Activated CD4-positive, alpha-beta T cell treated with anti-CD3 and anti-CD28 coated beads for 4 hours (primary cell): ENCODE results near the gene SRP72.
"Not testable (repeated sequence)": the region's sequence is repeated elsewhere in the genome, so short reads cannot be mapped to it uniquely, and the experiment has no call there.

ENCODE experiments used
- DNase-seq, 2 donors: peaks; one replicate each; pipeline ENCODE4 v3.0.0-alpha.2; 2020

Gene SRP72

DNA sequence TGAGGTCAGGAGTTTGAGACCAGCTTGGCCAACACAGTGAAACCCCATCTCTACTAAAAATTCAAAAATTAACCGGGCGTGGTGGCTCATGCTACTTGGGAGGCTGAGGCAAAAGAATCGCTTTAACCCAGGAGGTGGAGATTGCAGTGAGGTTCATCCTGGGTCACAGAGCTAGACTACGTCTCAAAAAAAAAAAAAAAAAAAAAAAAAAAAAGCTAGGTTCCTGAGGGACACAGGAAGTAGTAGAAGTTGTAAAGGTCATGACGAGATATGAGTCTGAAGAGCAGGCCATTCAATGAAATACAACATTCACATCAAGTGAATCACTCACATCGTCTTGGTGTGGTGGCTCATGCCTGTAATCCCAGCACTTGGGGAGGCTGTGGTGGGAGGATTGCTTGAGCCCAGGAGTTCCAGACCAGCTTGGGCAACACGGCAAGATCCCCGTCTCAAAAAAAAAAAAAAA, 1.1 kb upstream of the SRP72 start:
- DNase-seq = not testable (repeated sequence)

DNA sequence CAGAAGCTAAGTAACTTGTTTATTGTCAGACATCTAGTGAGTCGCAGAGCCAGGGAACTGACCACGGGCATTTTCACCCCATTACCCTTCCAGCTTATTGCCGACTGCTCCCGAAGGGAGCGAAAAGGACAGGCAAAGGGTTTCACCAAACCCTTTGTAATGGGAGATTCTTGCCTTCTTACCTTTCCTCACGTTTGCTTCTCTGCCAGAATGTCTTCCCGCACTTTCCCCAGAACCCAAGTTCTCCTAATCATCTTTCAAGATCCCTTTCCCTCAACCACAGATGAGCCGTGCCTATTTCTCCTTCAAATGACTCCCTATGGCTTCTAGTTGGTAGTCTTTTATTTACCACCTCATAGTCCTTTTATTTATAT, 520 bp upstream of the SRP72 start:
- DNase-seq = no peak

DNA sequence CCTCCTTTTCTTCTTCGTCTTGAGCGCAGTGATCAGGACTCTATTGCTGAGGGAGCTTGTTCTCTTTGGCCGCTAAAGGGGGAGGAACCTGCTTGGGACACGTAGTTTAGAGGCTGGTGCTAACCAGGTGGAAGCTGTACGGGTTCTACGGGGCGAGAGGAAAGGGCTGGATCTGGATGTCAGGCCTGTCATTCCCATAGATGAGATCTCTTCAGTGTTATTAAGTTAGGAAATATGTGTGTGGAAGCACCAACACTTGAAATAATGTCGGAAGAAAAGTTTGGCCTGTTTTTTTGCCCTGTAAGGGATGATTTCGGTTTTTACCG, 643 bp downstream of the SRP72 start:
- DNase-seq = no peak

DNA sequence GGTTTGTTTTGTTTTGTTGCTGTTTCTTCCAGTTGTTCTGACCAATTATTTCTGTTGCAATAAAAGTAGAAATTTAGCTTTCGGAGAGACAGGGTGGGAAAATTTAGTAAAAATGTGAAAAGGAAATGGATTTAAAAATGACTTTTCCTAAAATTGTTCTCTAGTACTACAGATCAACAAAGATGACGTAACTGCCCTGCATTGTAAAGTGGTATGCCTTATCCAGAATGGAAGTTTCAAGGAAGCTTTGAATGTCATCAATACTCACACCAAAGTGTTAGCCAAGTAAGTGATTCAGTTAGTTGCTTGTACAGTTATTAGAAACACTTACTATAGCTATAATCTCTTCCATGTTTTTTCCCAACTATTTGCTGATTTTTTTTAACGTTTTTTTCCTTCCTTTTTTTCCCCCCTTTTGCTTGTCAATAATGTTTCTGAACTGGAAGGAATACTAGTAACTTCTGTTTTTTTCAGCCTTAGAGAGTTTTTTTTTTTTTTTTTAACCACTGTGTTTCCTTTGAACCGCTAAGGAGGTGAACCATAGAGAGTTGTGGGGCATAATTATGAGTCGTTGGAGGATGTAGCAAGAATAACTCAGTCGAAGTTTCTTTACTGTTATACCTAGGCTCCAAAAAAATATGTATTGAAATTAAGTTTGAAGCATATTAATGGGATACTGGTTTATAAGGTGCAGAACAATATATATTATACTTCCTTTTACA, 2.2 kb downstream of the SRP72 start:
- no peak for DNase-seq

DNA sequence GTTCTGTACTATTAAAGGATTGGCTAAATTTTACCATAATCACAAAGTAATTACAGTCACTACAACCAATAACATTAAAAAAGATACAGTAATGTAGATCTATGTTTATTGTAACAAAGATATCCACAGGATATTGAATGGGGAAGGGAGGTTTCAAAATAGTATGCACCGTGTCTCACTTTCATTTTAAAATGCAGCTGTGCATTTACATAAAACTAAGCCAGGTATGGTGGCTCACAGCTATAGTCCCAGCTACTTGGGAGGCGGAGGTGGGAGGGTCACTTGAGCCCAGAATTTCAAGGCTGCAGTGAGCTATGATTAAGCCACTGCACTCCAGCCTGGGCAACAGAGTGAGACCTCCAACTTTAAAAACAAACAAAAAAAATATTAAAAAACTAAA, 8.5 kb downstream of the SRP72 start:
- no peak for DNase-seq

DNA sequence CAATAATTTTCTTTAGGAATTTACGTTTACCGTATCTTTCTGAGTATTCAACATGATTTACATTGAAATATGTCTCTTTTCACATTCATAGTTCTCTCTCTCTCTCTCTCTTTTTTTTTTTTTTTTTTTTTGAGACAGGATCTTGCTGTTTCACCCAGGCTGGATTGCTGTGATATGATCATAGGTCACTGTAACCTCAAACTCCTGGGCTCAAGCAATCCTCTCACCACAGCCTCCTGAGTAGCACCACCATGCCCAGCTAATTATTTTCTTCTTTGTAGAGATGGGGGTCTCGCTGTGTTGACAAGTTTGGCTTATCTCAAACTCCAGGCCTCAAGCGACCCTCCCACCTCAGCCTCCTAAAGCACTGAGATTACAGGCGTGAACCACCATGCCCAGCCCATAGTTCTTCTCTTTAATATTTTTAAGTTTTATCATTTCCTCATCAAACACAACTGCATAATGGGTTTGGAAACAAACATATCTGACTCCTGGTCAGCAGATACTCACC, 9.8 kb downstream of the SRP72 start:
- DNase-seq = no peak

DNA sequence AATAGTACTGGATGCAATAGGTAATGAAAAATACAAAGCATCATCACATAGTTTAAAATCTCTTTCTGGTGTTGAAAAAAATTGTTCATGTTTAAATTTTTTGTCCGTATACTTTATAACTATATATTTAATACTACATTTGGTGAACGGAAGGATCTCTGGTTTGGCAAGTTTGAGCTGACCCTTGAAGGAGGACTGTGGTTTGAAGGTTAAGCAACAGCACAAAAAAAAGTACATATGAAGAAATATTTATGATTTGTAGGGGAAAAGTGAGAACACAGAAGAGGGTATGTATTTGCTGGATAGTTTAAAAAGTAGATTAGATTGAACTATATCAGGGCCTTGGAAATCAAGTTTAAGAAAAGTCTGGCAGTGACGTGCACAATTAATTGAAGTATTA, 13.3 kb downstream of the SRP72 start:
- no peak for DNase-seq

DNA sequence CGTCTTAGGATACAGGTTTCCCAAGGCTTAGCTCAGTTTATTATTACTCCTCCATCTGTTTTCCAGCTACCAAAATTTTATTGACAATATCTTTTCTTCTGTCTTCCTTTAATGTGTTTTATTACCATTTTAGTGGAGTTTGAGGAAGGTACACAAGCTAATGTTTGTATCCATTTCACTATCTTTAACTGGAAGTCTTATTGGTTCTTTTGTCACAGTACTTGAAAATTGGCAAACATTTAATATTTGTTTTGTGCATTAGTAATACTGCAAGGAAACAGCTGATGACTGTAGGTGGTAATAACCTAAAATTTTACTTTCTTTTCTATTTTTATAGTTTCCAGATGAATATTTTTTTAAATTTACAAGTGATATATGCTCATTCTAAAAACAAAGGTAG, 28.8 kb downstream of the SRP72 start:
- DNase-seq = no peak

DNA sequence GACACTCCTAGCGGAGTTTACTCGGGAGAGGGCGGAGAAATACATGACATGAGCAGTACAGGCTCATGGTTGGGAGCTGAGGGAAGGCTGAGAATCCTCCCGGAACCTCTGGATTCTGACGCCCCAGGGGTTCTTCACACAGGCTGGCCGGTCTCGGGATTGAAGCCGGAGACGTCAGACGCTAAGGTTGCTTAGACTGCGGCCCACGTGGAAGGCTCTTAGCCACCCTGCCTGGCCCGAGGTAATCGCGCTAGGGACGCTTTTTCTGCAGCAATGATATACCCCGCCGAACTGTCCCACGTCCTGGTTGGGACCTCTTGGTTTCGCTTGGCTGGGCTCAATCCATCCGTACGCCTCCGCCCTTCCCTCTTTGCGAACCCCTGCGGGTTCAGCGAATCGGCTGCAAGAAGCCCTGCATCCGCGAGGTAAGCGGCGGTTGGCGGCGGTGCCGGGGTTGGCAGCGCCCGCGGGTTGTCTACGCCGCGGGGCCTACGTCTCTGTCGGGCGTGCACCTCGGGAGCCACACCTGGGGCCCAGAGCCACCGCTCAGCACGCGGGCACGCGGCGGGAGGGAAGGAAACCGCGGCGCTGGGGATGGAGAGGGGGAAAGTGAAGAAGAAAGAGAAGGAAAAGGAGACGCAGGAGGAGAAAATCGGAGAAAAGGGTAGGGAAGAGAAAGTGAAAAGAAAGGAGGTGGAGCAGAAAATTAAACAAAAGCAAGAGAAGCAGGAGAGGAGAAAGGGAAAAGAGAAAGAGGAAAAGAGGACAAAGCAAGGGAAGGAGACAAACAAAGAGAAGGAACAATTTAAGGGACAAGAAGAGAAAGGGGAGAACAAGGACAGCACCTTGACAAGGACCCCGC, 38.1 kb downstream of the SRP72 start, which contains the start of gene ARL9:
ARL9 (plus strand) TSS at position 523 of the 862 bp plus-strand sequence; CDS start at position 595, 72 bp downstream.
- DNase-seq = peak; percentile 64

DNA sequence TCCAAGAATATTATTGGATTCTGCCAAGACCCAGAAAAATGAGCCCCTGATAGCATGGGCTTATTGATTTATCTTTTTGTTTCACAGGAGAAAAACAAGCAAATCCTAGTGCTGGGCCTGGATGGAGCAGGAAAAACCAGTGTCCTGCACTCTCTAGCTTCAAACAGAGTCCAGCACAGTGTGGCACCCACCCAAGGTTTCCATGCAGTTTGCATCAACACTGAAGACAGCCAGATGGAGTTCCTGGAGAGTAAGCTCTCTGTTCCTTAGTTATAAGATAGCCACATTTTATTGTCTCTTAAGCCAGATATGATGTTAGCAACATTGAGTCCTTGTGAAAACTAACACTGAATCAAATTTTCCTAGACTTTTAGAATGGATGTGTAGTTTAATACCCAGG, 43.7 kb downstream of the SRP72 start:
- no peak for DNase-seq

DNA sequence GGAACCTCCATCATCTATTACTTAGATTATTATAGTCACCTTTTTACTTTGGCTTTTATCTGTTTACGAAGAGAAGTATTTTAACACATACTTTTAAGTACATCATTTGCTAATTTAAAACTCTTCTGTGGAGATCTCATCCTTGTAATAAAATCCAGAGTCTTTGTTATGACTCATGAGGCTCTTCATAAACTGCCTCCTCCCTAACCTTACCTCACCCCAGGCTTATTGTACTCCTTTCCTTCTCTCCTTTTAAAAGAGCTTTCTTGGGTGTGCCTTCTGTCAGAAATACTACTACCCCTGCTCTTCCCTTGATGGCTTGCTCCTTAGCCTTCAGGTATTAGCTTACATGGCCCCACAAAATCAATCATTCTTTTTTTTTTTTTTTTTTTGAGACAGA, 44.7 kb downstream of the SRP72 start:
- DNase-seq = no peak

DNA sequence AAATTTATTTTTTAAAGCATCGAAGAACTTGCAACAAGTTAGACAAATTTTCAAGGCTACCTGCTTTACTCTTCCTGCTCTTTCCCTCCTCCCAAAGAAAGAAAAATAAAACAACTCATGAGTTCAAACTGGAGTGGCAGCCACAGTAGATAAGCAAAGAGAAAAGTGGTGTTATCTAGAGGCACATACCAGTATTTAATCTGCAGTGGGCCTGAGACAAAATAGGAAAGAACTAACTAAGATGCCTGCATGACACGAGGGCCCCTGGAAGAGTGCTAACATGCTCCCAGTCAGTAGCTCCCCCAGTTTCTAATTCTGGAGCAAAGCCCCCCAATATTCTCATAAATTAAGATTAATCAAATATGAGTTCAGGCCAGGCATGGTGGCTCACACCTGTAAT, 46.1 kb downstream of the SRP72 start:
- DNase-seq = no peak

DNA sequence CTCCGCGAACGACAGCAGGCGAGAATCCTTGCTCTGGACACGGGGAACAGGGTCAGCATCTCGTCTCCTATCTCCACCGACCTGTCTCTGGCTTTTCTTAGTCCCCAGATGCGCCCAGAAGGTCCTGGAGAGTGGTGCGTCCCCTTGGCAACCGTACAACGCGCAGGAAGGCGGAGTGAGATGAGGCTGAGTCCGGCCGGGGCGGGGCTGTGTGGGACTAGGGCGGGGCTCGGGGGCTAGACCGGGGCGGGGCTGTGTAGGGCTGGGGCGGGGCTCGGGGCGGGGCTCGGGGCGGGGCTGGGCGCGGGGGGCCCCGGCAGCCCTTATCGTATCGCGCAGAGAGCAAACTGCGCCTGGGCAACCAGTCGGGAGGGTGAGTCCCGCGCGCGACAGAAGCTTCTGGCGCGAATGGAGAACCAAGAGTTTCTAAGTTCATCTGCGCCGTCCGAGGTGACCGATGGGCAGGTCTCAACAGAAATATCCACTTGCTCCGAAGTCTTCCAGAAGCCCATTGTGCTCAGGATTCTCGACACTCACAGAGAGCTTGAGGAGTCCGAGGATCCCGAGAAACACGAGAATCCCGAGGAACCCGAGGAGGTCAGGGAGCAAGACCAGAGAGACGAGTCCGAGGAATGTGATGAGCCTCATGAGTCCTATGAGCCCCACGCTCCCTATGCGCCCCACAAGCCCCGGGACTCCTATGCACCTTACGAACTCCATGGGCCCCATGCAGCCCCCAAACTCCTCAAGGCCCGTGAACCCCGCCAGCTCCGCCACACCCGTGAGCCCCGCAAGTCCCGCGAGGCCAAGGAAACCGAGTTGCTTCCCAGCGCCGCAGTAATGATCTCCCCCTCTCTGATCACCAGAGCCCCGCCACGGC, 63.1 kb downstream of the SRP72 start:
- peak; percentile 81 to 84 for DNase-seq

DNA sequence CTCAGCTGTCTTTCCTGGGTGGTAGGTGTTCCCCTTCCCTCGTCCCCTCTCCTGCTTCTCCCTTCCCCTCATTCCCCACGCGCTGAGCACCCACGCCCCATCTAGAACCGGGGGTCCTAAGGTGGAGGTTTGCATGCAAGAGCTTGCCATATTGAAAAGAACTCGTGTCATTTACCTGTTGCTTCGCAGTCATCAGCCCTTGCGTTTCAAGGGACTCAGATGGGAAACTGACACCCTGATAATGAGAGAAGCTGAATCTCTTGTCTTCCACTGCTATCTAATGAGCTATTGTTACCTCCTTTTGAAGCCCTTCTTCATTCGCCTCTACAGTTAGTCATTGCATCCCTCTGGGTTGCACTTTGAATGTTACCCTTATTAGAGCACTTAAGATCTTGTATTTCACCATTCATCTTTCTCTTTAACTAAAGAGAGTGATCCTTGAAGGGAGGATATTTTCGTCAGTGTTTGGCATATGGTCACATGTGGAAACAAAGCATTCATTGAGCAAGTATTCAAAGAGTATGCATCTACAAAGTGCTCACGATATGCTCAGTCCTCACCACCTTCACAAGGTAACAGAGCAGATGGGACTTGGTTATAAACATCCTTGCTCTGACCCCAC, 63.8 kb downstream of the SRP72 start:
- no peak for DNase-seq

DNA sequence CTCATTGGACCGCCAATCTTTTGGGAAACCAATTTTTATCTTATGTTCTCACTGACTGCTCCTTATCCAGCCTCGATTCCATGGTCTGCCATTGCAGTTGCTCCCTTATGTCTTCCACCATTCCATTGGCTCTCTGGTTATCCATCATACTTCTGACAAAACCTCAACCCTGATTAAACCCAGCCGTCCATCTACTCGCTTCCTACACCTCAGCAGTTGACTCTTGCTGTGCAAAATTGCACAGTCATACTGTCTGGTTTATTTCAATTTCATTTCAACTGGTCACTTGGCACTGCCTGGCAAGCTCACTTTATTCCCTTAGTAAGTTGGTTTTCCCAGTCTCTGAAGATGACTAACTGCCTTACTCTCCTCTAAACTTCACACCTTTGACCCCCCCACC, 64.4 kb downstream of the SRP72 start:
- DNase-seq = no peak

DNA sequence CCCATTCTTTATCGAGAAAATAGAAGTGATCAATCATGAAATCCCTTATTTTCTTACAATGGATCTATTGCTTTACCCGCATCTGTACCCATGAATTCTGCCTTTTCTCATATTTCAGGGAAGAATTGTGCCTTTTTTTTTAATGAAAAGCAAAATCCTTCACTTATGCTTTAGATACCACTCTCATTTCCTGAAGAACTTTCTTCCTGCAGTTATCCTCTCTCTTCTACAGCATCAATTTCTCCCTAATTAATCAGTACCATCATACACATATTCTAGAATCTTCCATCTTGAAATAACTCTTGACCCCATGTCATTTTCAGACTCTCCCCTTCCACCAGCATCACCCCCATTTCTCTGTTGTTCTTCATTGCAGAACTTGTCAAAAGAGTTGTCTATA, 64.8 kb downstream of the SRP72 start:
- DNase-seq = no peak

DNA sequence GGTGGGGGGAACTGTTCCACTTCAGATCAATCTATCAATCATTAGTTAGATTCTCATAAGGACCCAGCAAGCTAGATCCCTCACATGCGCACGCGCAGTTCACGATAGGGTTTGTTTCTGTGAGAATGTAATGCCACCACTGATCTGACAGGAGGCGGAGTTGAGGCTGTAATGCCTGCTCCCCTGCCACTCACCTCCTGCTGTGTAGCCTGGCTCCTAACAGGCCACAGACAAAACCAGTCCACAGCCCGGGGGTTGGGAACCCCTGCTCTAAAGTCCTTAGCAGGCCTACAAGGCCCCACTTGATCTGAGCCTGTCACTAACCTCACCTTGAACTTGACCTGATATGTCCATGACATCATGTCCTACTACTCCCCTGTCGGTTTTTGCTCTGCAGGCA, 68.5 kb downstream of the SRP72 start:
- no peak for DNase-seq

DNA sequence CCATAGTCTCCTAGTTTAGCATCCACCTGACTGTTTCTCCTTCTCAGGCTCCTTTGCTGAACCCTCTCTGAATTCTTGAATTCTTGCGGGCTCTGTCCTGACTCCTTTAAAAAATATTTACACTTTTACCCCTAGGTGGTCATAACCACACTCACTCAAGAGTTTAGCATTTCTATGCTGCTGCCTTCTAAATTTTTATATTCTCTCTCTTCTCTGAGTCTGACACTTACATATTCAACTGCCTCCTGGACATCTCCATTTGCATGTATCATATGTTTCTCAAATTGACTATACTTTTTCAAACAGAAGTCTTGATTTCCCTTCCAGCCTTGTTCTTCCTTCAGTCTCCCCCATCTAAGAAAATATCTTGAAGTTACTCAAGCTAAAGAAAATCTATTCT, 69.7 kb downstream of the SRP72 start:
- no peak for DNase-seq

DNA sequence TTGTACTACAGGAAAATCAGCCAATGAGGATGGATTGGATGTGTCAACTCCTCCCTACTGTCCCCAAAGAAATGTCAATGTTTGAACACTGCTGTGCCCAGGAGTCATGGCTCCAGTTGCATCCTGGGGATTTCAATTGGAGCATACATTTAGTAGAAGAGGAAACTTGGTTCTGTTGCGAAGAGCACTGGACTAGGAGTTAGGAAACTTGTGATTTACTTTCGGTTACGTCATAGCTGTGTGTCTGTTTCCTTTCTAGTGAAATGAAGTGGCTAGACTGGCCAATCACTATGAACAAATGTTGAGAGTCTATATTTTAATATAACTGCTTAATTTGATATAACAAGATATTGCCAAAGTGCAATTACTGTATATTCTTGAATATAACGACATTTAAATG, 73.4 kb downstream of the SRP72 start:
- DNase-seq = no peak

DNA sequence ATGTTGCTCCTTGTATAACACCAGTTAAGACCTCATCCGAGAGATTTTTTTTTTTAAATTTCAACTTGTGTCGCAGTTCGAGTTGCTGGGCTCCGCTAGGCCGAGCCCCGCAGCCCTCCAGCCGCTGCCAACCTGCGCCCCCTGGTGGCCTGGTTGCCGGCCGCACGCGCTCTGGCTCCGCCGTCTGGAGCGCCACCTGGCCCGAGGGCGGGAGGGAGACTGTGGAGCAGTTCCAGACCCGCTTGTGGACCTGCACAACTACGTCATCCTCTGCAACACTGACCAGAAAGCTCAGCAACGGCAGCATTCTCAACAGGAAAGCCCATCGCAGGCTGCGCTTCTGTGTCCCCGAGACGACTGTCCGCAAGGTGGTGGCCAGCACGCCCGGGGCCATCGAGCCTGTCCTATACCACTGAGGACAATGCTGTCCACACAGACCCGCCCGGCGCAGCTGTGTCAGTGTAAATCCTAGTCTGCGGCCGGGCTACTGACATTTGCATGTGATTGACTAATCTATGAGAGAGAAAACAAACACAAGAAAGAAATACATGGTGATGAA, 77.2 kb downstream of the SRP72 start:
- DNase-seq = peak; percentile 78 to 87

DNA sequence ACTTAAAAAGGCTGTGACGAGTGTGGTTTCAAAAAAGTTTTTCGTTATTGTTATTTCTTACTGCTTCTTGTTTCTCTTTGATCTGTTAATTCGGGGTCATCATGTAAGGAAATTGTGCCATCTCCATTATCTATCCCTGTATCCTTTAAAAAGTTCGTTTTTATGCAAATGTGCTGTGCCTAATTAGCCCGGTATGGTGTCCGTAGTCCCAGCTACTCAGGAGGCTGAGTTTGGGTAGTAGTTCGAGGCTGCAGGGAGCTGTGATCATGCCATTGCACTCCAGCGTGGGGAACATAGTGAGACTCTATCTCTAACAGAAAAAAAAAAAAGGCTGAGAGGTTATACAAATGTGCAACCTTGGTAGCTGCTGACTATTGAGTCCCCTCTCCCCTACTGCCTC, 83.2 kb downstream of the SRP72 start:
- no peak for DNase-seq

DNA sequence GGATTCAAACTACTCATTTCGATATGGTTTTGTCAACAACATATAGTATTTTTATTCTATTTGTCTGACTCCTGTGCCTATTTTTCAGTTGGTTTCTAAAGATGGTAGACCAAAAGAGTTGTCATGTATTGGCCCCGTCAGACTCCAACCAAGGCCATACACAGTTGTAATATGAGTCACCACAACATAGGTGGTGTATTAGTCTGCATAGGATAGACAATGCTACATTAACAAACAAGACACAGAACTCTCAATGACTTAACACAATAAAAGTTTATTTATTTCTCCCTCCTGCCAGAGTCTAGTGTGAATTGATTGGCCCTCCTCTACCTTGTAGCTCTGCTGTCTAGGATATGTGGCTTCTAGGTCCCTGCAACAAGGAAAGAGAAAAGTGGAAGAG, 84.1 kb downstream of the SRP72 start:
- DNase-seq = no peak
